HG03439 (cell line): Measurements from ENCODE around the gene TTC31.
"Not testable (repeated sequence)": the region's sequence is repeated elsewhere in the genome, so short reads cannot be mapped to it uniquely, and the experiment has no call there.

ENCODE experiments used
- ATAC-seq: cut with Tn5 transposase; IDR thresholded peaks from one replicate; pipeline ENCODE4 v1.9.1; 2021; ENCODE audit warnings: mild to moderate bottlenecking, moderate library complexity; ENCODE audit not compliant: unreplicated experiment

Gene TTC31

GRCh38 chr2:74483675-74484164 is 839 bp downstream of the TTC31 start:
- not testable (repeated sequence) for ATAC-seq

- no peak for ATAC-seq
Observed at GRCh38 chr2:74486141-74486540, 3.3 kb downstream of the TTC31 start.

GRCh38 chr2:74488643-74489481 is 6.0 kb downstream of the TTC31 start:
- ATAC-seq = no peak

- no peak for ATAC-seq
Observed at GRCh38 chr2:74489906-74490305, 7.0 kb downstream of the TTC31 start.

- no peak for ATAC-seq
Observed at GRCh38 chr2:74491648-74492544, 9.0 kb downstream of the TTC31 start.

- no peak for ATAC-seq
Observed at GRCh38 chr2:74493546-74493945, 10.7 kb downstream of the TTC31 start.

- no peak for ATAC-seq
Observed at GRCh38 chr2:74495440-74495839, 12.6 kb downstream of the TTC31 start.

- ATAC-seq = no peak
Observed at GRCh38 chr2:74496997-74497776, 14.3 kb downstream of the TTC31 start.

- ATAC-seq = no peak
Observed at GRCh38 chr2:74497777-74498499, 15.1 kb downstream of the TTC31 start.

- ATAC-seq = no peak
Observed at GRCh38 chr2:74498500-74499266, 15.8 kb downstream of the TTC31 start.

- no peak for ATAC-seq
Observed at GRCh38 chr2:74499267-74499939, 16.5 kb downstream of the TTC31 start, which contains the start of gene LBX2. Gene LBX2 (minus strand): TSS chr2:74499603. CDS start chr2:74499537, 66 bp downstream.

GRCh38 chr2:74499940-74500577 is 17.2 kb downstream of the TTC31 start:
- no peak for ATAC-seq

- ATAC-seq = no peak
Observed at GRCh38 chr2:74500578-74500946, 17.7 kb downstream of the TTC31 start.

GRCh38 chr2:74501335-74502071 is 18.6 kb downstream of the TTC31 start:
- ATAC-seq = no peak

GRCh38 chr2:74502147-74502719 is 19.4 kb downstream of the TTC31 start:
- no peak for ATAC-seq

GRCh38 chr2:74502720-74503505 is 20.0 kb downstream of the TTC31 start:
- no peak for ATAC-seq
